GM18870 (cell line): Measurements from ENCODE around the gene MAP2K5.
A peak's percentile ranks its signal among the peaks of the same experiment; 100 is the strongest.

Experiments used
- ATAC-seq: cut with Tn5 transposase; IDR thresholded peaks from one replicate; pipeline ENCODE4 v1.9.1; 2021; ENCODE audit warnings: moderate library complexity; ENCODE audit not compliant: unreplicated experiment

The MAP2K5 gene

DNA sequence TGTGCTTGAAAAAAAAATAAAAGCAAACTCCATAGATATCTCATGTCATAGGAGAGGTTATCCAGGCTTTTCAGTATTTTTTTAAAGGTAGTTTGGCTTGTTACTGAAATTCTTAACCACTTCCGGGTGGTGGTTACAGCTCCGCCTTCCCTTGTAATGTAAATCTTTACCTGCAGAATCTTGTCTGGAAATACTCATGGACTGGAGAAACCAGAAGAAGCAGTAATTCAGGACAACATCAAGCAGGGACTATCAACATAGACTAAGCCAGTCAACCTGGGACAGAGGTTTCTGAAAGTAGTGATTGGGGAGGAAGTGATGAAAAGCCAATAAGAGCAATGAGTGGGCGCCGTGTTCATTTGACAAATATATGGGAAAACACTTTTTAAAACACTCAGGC lies 203.9 kb downstream of the MAP2K5 start:
- ATAC-seq: no peak

DNA sequence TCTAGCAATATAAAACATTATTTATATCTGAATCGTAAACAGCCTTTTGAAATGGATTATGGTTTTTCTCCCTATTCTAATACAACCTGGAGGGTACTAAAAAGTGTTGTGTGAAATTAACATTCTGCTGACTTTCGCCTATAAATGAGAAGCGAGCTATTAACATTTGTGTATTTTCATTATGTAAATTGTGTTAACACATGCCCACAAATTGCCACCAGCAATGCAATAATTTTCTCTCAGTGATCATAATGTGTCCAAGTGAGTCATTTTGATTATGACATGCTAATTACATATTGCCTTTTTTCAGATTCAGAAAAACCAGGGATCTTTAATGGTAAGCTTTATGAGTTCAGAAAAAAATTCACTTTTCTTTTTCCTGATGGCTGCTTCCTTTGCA lies 205.4 kb downstream of the MAP2K5 start:
- ATAC-seq: no peak

DNA sequence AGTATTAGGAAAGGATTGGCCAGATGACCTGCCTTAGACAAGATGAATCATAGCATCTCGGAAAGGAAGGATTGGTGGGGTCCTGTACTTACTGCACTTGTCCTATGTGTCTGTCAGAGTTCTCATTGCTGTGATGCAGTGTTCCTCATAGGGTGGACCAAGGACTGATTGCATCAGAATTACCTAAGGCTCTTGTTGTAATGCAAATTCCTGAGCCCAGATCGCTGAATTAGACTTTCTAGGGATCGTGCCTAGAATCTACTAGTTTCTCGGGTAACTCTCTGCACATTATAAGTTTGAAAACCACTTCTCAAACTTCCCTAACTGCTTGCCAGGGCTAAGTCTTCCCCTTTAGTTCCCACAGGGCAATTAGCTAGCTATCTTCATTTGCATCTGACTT lies 207.9 kb downstream of the MAP2K5 start:
- ATAC-seq: no peak

DNA sequence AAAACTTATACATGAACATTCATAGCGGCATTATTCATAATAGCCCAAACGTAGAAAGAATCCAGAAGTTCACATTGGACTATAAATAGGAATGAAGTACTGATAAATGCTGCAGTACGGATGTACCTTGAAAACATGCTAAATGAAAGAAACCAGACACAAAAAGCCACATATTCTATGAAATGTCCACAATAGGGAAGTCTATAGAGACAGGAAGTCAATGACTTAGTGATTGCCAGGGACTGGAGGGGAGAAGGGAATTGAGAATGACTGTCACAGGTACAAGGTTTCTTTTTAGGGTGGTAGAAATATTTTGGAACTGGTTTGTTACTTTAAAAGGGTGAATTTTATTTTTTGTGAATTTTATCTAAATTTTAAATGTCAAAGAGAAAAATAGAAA lies 211.4 kb downstream of the MAP2K5 start:
- ATAC-seq: no peak

DNA sequence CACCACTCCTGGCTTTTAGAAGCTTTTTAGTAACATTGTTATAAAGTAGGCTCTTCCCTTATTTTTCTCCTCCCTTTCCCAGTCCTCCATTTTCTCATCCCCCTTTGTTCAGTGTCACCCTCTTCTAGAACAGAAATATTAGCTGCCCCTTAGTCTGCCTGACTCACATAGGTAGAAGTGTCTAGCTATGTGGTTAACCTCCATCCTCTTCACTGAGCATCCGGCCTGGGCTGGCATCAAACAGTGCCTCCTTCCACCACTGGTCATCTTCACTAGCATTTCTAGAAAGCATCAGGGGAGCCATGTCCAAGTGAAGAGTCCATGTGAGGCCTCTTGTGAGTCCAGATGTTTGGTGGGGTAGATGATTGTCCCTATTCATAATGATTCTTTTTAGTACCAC lies 212.8 kb downstream of the MAP2K5 start:
- ATAC-seq: no peak

DNA sequence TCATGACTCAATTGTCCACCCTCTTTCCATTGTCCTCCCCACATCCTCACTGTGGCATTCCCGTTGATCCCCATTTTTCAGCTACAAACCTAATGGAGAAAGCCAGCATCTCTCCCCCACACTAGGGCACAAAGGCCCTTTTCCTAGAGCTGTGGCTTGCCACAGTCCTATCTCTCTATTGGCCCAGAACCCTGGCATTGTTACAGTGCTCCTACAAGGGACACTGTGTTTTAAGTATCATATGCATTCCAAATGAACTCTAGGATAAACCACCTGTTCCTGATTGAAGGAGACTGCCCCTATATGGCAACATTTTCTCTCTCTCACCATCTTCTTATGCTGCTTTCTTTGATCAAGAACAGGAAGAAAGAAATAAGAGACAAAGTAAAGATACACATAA lies 213.4 kb downstream of the MAP2K5 start:
- no peak for ATAC-seq

DNA sequence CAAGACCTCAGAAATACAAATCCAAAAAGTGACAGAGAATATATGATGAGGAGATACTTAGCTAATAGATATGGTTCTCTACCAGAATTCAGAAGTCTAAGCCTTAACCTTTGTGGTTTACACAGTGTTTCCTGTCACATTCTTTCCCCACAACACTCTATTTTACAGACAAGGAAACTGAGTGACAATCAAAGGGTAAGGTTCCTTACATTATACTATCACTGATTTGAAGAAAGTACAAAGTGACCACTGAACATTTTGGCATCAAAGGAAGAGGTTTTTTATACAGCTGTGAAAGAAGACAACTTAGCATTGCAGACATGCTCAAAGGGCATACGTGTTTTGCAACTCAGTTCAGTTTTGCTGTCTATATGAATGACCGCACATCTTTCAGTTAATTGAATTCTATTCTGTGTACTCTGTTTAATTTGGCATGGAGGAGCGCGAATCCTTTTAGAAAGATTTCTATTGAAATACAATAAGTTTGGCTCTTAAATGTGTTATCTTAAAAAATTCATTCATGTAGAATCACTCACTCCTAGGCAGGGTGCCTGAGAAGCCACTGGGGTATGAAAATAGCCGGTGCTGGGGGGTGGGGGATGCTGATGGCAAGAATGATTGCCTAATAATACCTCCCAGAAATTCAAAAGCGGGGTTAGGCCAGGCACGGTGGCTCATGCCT lies 216.3 kb downstream of the MAP2K5 start:
- ATAC-seq: no peak

DNA sequence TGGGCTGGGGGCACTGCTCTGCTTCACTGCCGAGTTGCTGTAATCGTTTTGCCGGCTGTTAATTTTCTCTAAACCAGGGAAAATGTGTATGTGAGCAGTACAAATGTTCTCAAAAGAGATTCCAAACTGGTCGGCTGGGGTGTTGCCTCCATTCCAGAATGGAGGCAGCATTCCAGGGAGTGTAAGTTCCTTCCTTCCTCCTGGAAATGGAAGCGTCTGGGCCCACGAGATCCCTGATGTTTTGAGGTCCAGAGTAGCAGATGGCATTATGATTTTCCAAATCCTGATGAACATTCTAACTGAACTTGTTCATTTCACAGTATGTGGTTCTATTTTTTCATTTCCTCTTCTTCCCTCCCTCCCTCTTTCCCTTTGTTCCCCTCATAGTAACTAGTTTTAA lies 218.4 kb downstream of the MAP2K5 start:
- no peak for ATAC-seq

DNA sequence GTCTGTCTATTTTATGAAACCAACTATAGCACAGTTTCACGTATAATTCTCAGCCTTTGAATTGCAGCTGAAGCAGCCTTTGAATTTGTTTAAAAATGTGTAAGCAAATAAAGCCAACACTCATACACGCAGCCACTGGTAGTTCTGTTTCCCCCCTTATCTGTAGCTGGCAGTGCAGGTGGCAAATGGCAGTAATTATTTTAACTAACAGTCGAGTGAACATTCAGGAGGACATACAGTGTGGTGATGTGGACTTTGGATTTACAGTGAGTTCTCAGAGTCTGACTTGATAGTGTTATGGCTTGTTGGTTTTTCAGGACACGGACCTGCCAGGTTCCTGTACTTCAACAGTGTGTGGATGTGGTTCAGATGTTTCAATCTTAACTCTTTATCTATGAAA lies 218.8 kb downstream of the MAP2K5 start:
- ATAC-seq: no peak

DNA sequence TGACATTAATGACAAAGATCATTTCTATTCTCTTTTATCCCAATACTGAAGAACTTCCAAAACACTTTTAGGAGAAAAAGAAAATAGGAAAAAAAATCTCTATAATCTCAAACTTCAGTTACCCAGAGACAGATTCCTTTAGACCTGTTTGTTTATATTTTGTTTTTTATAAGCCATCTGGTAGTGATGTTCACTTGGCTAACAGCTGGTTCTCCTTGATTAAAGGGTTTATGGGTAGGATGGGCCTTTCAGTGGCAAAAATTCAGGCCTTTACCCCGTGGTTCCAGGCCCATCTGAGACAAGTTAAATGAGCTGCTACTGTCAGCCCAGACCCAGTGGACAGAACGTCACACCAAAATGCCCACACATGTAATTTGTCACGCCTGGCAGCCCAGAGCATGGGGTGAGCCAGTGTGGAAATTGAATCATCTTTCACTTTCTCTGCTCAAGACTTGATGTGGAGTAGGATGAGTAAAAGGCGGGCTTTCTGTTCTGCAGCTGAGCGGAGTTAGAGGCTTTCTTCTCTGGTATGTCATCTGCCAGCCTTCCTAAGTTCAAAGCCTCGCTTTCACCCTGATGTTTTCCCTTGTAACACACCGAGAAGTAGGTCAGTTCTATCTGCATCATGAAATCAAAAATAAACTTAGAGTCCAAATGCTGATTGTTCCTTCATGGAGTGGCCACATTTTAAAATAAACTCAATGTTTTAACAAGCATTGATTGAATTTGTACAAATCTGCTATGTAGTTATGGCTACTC lies 220.3 kb downstream of the MAP2K5 start:
- peak; percentile 83 for ATAC-seq

DNA sequence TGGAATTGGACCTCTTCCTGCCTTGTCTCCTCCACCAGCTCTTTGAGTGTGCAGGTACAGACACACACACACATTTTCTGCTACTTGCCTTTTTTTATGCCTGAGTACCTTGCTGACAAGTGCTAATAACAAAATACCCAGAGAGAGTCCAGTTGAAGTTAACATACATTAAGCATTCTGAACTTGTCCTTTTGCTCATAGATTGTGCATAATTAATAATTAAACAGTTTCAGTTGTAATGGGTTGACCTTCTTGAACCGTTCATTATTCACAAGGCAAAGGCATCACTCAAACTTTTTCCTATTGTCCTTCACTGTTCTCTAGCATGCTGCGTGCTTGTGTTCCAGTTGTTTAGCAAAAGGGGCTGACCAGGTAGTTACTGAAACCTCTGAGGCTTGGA lies 223.2 kb downstream of the MAP2K5 start:
- no peak for ATAC-seq

DNA sequence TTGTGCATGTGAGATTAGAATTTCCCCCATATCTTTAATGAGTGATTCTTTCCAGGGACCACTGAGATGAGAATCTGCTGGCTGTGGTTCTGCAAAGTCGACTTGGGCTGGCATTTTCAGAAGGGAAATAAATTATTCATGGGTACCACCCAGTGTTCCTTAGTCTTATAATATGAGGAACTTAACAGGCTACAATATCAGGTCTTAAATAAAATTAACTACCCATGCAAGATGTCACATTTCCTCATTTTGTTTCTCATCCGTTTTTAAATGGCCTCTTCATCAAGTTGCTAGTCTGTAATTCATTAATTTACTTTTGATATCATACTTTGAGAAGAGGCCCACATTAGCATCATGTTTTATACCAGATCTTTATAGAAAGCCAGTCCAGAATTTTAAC lies 224.5 kb downstream of the MAP2K5 start:
- no peak for ATAC-seq

DNA sequence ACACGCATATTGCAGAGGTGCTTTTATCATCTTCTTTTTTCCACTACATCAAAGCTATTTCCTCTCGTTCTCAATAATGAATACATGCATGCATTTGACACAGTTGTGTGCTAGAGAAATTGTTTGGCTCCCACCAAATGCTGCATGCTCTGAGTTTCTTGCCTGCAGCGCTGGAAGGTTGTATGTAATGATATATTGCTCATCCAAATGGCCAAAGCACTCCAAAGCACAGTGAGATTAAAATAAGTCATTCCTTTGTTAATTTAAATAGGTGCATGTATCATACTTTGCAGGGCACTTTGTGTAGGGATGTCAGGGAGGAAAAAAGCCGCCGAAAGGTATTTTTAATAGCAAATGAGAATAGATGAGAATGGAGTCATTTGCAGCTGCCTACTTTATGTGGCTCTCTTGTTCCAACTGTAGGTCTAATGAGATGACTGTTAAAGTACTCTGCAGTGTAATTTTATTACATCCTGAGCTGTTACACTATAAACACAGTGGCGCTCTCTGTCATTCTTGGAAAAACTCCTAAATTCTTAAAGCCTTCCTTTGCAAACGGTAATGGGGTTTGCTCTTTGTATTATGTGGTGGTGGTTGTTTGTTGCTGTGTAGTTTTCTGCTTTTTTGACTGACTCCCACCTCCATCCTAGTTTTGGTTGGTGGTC lies 225.9 kb downstream of the MAP2K5 start:
- ATAC-seq: no peak

DNA sequence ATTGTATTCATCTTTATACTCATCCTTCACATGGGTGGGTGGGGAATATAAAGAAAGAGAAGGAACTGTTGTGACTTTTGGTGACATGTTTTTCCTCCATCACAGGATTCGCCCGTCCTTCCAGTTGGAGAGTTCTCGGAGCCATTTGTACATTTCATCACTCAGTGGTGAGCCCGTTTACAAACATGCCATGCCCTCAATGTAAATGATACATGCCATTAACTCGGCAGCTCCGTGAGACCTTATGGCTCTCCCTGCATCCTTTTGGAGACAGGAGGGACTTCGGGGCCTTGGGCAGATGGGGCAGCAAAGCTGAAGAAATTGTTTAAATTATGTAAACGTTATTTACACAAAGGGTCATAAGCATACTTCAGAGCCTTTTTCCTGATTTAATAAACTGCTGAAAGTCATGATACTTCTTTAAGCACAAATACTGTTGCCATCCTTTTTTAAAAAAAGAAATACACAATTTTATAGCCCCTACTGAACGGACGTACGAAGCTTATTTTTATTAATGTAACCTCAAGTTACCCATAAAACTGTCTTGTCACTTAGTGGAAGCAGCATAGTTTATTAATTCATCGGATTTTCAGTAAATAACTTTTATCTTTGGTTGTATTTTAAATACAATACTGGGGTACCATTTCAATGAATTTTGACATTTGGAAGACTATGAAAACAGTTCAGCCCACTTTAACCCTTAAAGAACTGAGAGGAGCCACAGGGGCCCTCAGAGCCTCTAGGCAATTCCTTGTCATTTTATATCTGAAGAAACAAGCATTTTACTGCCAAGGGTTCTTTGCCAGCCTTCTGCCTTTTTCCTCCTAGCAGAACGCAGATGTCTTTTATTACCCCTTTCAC lies 227.2 kb downstream of the MAP2K5 start:
- ATAC-seq: no peak

DNA sequence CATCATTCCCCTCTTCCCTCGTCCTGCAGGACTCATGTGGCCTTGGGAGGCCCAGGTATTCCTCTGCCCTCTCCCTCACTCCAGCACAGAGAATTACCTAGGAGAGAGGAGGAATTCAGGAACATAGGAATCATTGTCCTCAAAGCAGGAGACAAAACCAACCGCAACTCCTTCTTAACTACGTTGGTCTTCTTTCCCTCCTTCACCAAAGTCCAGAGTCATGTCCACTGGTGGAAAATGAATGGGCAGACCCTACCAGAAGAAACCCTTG lies 227.8 kb downstream of the MAP2K5 start:
- no peak for ATAC-seq

DNA sequence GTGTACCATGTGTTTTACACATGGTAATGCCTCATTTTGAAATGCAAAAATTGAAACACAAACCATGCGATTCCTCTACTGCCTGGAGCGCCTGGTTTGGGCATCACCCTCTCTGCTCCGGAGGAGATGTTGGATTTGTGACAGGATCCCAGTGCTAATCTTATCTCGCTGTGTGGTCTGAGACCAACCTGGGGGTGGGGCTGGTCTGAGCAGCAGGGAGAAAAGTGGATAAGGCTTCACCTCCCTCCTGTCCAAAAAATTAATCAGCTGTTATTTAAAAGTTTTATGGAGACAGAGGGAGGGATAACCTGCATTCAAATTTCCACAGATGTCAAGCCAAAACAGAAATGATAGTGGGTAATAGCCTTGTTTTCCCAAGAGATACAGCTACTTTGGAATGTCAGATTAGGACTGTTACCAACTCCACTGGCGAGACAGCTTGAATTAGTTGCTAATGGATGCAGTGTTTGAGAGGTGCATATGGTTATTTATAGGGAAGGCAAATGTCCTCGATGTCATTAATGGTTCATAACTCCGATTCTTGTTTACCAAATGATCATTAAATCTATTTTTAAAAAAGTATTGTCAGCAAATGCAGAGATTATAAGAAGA lies 228.8 kb downstream of the MAP2K5 start:
- ATAC-seq: no peak

DNA sequence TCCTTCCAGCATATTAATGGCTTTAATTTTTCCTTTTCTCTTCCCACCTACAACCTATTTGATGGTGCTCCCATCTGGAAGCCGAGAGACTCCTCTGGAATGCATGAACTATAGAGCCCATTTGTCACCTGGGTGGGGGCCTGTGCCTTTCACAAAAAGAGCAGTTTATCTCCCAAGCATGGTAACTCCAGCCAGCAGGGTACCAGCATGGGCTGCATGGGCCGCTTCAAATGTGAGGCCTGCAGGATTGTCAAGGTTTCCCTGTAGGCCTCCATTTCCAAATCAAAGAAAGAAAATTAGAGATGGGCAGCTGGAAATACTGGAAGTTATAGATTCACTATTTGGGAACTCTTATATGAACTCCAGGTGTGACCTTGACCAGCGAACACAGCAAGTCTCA lies 232.1 kb downstream of the MAP2K5 start:
- no peak for ATAC-seq

DNA sequence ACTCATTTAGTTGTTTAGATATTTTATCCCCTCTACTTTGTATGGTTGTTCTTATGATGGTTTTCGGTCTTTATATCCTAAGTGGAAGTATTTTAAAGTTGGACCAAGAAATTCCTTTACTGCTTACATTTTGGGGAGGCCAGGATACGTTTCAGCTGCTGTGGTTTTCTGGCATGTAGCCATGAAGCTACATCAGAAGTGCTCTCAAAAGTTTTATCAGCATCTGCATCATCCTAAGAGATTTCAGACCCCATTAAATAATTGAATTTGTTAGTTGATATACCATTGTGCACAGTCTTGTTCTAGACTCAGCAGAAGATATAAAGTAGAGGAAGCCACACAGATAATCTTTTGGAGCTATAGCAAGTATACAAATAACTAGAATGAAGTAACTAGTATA lies 232.7 kb downstream of the MAP2K5 start:
- ATAC-seq: no peak

DNA sequence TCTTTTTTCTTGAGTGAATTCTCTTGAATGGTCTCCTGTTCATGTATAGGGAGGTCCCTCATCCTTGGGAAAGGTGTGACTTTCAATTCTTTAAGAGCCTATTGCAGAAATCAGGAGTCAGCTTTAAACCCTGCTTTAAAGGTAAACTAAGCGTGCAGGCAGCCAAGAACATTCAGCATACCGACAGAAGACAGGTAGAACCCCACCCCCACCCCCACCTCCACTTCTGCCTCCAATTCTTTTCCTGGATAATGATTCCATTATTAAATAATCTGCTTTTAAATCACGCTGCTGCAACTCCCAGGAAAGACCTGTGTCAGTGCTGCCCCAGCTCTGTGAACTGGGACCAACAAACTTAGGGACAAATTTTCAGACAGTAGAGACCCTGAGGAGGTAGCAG lies 233.5 kb downstream of the MAP2K5 start:
- ATAC-seq: no peak

DNA sequence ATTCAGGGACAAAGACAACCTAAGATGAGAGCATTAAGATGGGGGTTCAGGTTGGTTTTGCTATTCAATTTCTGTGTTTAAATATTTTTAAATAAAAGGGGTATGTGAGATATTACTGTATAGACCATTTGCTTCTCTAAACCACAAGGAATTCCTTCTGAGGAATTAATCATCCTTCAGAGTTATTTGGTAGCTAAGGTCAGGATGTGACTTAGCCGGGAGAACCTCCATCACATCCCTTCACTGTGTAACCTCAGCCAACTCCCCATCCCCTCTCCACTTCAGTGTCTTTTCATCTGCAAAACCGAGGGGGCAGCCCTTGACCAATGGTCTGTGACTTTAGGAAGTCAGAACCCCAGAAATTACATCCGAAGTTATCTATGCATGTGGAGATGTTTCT lies 234.1 kb downstream of the MAP2K5 start:
- no peak for ATAC-seq

DNA sequence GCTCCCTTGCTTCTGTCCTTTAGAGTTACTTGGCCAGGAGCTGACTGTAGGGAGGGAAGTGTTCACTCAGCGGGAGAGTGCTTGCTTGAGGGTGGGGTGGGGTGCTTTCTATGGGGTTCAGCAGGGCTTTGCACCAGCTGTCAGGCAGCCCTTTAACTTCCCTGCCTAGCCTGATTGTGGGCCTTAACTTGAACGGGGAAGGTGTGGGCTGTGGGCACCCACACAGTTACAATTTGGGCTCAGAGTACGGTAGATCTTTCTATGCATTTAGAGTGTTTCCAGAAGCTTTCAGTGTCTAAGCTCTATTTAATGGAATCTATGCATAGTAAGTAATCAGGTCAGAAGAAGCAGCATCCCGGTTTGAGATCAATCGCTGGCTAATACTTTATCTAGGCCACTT lies 234.6 kb downstream of the MAP2K5 start:
- no peak for ATAC-seq
